Left colon (tissue), 2 donors: ENCODE measurements around the gene TTLL10. TPM values are rescaled to one million over a fixed set of nuclear protein-coding genes. Genes with fewer than 3 reads are reported as not detected.

ENCODE experiments used
- ATAC-seq: fragments of 200-7000 bp; cut with Tn5 transposase; one replicate; pipeline ENCODE4 v1.9.1; 2020; ENCODE audit warnings: mild to moderate bottlenecking, moderate library complexity
- DNase-seq, 2 donors: peaks; one replicate each; pipeline ENCODE4 v3.0.0-alpha.2; 2020
- intact Hi-C, 2 donors: fragments of 100-400 bp; cut with DNase I in 1 of 2; cut with micrococcal nuclease in 1 of 2; formaldehyde crosslinking; loops; one replicate each; pipeline versions ENCODE4 v1.11.2 to v1.14.0; 2022; cut with DNase I, micrococcal nuclease
- total RNA-seq, 2 donors: library from RNA; stranded (reverse); fragmentation: NEBNext Ultra II Directional; extraction: Animal tissue kit (Norgen Biotek cat#: 25700); gene quantifications; one replicate each; pipeline ENCODE4 v1.2.1, GENCODE V29; 2021
- donor health status: DM: no; HTN: no; CAD: no.
- donor health status: DM: yes; HTN: yes; CAD: no.

Gene TTLL10
- total RNA-seq, 2 donors from 2014 or later = 1.2 to 3.0 TPM

DNA sequence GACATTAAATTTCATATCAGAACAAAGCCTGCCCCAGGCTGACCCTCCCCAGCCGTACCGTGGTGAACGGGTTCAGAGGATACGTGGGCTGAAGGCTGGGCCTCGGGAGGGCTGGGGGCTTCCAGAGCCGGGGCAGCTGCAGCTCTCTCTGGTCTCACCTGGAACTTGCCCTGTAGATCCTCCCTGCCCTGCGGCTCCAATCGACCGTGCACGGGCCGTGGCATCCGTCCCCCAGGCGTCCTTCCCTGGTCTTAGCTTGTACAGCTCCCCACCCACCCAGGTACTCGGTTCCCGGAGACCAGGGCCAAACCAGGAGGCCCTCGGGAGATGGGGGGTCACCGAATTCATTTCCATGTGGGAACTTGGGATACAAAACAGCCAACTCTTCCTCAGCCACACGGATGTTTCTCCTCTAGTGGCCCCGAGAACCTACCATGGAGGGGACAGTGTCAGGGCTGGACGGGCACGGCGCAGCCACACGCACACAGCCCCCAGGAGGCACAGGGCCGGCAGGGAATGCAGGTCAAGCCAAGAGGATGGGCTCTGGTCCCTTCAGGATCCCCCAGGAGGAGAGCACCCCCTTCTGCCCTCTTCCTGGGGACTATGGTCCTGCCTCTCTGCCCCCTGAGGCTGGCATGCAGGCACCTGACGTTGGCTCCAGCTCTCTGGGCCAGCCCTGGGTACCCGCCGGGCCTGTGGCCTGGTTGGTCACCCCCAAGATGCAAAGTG lies 61.5 kb downstream of the TTLL10 start:
- intact Hi-C loops = no loop called here
- DNase-seq (no peak), ATAC-seq (no peak)

DNA sequence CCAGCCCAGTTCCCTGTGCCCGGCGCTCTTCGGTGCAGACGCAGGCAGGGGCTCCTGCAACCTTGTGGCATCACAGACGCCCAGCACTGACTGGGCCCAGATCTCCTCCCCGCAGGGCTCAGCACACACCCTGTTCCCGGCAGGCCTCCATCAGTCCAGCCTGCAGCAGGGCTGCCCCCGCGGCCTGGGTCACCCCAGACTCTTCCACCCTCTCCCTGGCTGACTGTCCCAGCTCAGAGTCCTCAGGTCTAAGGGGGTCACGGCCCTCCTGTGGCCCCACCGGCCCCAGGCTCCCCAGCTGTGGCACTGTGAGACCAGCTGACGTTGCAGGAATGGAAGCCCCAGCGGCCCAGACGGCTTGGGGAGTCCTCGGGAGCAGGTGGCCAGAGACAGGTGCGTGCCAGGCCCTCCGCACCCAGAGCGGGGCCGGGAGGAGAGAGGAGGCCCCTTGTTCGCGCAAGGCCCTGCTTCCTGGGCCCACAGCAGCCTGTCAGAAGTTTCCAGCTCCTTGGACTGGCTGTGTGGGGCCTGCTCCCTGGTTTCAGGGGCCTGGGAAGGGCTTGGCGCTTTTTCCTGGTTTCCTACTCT lies 62.6 kb downstream of the TTLL10 start:
- ATAC-seq = no peak
- intact Hi-C loops = no loop called here
- DNase-seq = no peak

DNA sequence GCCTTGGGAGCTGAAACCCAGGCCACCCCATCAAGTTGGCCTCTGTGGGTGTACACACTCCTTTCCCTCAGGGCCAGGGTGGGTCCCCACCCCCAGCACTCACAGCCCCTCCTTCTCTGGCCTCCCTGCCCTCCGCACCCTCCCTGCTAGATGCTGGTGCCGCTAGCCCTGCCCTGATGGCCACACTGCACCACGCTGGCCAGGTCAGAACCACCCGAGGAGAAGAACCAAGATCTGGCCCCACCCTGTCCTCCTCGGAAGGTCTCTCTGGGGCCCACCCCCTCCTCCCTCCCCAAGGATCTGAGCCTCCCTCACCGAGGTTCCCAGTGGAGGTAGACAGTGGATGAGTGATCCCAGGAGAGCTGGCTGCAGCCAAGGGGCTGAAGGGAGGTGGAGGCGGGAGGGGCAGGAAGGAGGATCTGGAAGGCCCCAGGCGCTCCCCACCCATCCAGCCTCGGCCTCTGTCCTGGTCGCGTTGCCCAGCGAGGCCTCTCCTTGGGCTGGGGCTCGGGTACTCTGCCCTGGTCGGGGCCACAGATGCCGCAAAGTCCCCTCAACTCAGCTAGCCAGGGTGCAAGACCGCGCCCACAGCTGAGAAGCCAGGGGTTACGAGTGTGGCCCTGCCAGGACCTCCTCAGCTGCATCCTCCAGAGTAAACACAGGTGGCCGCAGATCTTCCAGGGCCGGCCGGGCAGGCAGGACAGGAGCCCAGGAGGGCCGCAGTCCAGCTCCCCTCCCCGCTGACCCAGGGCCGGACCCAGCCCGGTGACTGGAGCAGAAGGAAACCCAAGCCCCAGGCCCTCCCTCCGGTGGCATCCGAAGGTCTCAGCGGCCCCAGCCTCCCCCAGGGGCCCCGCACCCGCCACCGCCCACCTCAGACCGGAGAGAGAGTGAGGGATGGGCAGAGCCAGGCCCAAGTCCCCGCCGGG lies 63.5 kb downstream of the TTLL10 start:
- intact Hi-C loops = no loop called here
- ATAC-seq (peak; percentile 24), DNase-seq (no peak)

DNA sequence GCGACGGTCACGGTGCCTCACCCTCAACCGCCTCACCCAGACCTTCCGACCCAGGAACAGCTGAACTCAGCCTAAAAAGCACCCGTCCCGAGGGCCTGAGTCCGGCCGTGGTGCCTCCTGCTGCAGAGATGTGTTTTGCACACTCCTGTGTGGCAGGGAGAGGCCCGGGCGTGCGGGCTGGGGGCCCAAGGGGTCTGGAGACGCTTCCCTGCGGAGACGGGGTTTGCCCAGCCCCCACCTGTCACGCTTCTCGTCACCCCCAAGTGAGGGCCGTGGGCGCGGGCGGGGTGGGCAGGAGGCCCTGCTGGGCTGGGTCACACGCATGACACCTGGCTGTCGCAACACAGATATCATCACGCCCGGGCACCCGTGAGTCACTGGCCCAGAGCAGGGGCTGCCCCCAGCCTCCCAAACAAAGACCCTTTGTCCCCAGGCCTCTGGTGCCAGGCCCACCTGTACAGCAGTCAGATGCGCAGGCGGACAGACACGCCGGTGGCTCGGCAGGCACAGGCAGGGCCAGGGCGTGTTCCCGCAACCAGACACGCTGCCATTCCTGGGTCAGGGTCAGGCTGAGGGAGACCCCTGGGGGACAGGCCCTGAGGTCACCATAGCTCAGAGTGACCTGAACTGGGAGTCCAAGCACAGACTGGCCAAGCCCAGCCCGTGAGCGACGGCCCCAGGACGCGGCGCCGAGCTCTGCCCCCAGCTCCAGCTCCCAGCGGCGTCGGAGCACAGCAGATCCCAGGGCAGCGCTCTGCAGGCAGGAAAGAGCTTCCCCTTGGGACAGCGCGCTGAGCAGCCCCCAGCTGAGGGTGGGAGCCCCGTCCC lies 64.4 kb downstream of the TTLL10 start:
- intact Hi-C loops = no loop called here
- peak; percentile 49 for ATAC-seq
- no peak for DNase-seq

DNA sequence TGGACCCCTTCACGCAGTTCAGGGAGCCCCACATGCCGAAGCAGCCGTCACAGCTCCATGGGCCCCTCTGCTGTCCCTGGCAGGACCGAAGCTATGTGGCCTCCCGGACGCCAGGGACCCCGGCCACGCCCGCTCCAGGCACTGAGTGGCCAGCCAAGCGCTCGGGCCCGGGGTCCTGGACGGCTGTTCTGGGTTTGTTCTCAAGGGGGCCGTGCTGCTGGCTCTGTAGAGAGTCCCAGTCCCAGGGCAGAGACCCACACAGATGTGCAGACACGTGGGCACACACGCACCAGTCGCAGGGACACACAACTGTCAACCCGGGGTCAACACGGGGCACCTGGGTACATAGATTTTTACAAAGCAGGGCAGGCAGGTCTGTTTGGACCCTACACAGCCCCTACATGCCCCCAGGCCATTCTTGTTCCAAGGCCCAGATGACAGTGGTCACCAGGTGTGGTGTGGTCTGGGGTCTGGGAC lies 65.1 kb downstream of the TTLL10 start:
- no peak for DNase-seq
- intact Hi-C loops = no loop called here
- ATAC-seq = peak; percentile 3

DNA sequence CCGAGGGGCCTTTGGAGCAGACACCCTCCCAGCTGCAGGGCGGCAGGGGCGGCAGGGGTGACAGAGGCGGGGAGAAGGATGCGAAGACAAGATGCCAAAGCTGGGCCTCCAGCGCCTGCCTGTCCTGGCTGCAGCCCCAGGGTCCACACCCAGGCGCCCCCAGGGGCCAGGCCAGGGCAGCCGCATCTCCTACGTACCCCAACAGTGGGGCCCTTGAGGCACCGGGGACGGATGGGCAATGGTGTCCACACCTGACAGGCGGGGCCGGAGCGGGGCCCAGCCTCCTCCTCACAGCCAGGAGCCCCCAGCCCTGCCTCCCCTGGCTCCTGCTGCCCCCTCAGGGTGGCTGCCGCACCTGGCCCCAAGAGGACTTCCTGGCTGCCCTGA lies 65.5 kb downstream of the TTLL10 start:
- ATAC-seq (no peak), DNase-seq (no peak)
- intact Hi-C loops = no loop called here

DNA sequence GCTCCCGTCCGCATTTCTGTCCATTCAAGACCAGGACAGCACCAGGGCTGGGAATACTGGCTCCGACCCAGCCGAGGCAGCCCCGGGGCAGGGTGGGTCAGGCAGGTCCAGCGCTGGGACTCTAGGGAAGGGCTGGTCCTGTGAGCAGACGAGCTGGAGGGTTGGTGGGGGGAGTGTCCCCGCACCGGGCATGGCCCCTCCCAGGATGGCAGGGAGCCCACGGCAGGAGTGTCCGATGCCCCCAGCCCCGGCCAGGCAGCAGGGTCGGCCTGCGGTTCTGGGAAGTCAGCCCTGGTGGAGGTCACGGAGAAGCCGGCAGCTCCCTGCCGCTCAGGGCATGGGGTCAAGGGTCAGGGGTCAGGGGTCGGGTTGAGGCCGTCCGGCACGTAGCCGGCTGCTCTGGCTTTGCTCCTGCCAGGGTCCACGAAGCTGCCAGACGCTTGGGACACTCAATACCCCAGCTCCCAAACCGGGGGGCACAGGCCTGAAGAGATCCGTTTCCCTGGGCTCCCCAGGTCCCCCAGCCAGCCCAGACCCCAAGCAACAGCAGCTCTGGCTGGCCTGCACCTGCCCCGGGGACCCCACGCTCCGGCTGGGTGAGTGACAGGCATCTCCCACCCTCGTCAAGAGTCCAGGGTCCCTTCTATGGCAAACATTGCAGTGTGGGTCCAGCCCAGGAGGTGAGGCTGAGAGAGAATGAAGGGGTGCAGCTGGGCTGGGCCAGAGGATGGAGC lies 66.1 kb downstream of the TTLL10 start:
- DNase-seq (no peak), ATAC-seq (no peak)
- intact Hi-C loops = no loop called here

DNA sequence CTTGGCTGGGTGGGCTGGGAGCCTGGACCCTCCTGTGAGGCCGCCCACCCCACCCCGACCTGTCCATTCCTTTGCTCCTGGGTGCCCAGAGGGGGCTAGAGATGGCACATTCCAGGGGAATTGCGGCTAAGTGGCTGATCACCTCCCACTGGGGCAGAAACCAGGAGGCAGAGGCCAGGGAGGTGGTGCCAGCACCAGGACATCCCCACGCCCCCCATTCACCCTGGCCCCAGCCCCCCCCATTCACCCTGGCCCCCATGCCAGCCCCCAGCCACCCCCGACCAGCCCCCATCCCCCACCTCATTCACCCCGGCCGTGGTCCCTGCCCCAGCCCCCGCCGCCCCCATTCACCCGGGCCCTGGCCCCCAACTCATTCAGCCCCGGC lies 66.7 kb downstream of the TTLL10 start:
- DNase-seq (no peak), ATAC-seq (no peak)
- intact Hi-C loops = no loop called here

DNA sequence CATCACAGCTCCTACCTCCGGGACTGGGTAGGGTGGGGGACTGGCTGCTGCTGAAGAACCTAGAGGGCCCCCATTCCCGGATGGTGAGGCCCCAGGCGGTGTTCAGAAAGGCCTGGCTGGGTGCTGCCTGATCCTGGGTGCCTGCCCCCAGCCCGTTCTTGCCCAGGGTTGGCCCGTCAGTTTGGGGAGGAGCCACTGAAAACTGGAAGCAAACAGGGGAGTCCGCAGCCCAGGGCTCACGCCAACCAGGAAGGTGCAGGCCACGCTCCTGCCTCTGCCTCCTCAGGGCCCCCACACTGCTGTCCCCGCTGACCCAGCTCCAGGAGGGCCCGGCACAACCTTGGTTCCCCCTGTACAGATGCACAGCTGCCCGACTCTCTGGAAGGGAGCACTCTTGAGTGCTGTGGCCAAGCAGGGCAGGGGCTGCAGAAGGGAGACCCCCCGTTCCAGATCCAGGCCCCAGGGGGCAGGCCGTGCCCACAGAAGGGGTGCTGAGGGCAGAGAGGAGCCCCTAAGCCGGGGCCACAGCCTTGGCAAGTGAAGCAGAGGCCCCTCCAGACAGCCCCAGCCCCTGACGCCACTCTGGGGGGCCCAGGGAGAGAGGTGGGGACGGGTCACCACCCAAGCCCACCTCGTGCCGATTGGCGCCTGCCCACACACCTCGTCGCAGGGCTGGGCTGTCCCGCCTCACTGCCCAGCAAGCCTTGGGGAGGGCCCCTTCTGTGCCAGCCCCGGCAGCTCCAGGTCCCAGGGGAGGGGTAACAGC lies 67.3 kb downstream of the TTLL10 start:
- intact Hi-C loops = no loop called here
- no peak for ATAC-seq

DNA sequence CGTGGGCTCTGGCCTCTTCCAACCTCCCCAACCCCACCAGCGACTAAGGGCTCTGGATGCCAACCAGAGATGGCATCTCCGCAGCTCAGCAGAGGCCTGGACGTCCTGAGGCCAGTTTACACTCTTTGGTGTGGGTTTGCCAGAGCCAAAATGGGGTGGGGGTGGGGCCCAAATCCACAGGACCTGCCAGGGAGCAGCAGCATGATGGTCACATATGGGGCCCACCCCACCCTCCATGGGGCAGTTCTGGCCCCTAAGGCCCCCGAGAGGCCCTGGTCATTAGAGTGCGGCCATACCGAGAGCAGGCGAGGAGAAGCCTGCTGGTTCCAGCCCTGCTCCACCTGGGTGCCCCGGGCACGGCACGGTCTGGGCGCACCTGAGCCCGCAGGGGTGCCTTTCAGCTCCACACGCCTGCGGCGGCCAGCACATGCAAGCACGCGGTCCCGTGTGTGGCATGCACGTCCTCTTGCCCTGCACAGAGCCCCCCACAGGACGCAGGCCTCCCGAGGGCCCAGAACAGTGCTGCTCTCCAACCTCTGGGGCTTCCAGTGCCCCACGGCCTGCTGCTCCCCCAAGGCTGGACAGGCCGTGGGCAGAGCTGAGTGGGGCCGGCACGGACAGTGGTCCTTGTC lies 68.0 kb downstream of the TTLL10 start:
- DNase-seq = no peak
- ATAC-seq = no peak
- intact Hi-C loops = no loop called here

More for the DNA sequence above, 67.3 kb downstream of the TTLL10 start:
- DNase-seq = no peak

DNA sequence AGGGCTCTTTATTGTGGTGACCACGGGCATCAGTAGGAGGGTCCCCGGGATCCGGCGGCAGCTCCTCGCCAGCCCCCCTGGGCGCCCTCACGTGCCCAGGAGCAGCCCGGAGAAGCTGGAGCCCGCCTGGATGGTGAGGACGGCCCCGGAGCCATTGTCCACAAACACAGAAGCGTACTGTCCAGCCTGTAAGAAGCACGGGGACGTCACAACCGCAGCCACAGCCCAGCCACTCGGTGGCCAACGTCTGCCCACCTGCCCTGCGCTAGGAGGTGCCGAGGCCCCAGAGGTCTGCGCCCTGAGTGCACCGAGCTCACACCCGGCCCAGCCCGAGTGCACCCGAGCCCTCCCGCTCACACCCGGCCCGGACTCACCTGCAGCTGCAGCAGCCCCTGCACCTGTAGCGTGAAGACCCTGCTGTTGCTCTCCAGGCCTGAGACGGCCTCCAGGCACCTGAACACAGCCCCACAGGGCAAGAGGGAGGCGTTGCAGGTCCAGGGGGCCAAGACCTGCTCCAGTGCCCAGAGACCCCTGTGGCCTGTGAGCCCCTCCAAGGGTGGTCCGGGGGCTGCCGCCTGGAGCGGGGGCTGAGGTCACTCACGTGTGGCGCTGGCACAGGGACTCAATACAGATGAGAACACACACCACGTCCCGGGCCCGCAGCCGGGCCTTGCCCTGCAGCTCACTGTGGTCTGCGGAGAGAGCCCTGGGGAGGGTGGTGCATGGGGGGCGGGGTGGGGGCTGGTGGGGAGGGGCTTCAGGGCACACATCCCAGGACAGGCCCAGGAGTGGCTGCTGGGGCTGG lies 69.0 kb downstream of the TTLL10 start:
- DNase-seq (no peak), ATAC-seq (no peak)
- intact Hi-C loops = no loop called here

DNA sequence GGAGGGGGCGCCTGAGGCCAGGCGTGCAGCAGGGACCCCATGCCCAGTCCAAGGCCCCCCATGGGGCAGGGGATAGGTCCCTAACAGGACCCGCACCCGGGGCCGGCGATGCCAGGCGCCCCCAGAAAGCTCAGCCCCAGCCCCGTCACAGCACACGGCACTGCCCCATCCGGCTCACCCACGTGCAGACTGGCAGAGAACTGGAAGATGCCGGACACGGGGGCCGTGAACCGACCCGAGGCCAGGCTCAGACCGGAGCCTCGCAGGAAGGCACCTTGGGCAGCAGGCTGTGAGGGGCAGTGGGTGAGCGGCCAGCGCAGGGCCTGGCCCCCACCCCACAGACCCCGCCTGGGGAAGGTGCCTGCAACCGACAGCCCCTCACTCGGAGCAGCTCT lies 69.6 kb downstream of the TTLL10 start:
- no peak for ATAC-seq
- DNase-seq = no peak
- intact Hi-C loops = no loop called here

DNA sequence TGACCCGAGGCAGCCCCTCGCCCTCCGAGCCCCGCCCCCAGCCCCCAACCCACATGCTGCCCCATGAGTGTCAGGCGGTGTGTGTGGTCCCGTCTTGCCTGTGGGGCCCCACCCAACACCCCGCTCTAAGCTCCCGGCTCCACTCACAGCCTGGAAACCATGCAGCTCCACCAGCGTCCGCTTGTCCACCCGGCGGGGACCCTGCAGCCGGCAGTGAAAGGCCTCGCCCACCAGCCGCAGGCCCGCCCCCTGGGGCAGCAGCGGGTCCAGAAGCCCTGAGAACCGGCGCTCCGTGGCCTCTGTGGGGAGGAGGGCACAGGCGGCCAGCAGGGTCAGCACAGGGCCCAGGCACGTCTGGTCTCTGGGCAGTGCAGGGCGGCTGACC lies 70.1 kb downstream of the TTLL10 start:
- DNase-seq (no peak), ATAC-seq (peak; percentile 37)
- intact Hi-C loops = no loop called here

DNA sequence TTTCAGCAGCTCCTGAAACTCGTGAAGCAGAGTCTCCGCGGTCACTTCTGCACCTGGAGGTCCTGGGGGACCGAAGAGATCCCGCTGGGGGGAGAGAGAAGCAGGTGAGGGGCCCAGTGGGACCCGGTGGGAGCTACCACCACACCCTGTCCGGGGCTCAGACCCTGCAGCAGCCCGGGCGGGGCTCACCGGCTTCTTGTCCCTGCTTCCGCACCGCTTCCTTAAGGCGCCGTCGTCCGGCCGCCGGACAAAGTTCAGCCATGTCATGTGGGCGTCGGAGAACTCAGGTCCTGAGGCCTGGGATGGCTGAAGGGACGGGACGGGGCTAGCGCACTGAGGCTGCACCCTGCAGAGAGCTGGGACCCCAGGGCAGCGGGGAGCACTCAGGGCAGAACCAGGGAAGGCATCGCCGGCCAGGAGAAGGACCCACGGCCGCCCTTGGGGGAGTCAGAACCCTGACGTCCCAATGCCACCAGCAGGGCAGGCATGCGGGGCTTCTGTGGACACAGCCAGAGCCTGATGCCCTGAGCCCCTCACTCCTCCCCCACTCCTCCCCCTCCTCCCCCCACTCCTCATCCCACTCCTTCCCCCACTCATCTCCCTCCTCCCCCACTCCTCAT lies 70.6 kb downstream of the TTLL10 start:
- intact Hi-C loops = no loop called here
- peak; percentile 67 to 85 for DNase-seq
- peak; percentile 89 for ATAC-seq

DNA sequence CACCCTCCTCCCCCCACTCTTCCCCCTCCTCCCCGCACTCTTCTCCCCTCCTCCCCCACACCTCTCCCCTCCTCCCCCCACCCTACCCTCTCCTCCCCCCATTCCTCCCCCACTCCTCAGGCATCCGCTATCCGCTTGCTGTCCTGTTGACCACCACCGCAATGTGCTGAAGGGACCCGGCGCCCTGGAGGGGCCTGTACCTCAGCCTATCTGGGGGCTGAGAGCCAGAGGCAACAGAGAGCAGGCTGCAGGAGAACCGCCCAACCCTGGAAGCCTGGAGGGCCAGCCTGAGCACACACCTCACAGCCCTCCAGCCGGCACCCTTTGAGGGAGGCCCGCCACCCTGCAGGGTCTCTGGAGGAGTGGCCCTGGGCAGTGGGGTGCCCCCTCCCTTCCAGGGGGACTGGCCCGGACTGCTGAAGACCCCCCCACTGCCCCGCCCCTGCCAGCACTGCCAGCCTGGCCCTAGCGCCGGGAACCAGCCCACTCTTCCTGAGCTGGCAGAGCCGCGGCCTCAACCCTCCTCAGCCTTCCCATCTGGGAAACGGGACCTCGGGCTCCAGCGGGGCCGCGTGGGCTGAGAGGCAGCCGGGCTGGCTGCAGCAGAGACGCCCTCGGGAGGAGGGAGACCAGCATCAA lies 71.6 kb downstream of the TTLL10 start:
- intact Hi-C loops = no loop called here

More for the DNA sequence above, 71.6 kb downstream of the TTLL10 start:
- ATAC-seq (no peak), DNase-seq (no peak)
